Measurements from ENCODE around the gene CCDC172. TPM values are rescaled to one million over a fixed set of nuclear protein-coding genes. Genes with fewer than 3 reads are reported as not detected.

CCDC172 gene
- total RNA-seq, 1 experiment from 2014 or later: not detected

DNA sequence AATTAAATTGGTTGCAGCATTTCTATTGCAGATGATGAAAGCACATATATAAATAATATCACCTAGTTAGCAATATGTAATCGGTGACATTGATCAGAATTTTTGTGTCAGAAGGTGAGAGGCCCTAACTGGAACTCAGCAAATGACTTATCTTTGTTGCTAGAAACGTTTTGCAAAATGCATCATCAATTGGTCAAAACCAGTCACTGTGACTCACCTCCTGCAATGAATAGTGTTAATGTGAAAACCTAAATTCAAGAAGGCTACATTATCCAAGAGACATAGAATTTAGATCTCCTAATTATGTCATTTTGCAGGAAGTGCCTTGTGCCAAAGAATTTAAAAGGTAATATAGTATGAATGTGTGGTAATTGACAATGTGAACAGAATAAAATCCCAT lies 93.6 kb downstream of the CCDC172 start:
- no peak for DNase-seq (ENCODE audit: low spot score)
- in situ Hi-C loops (cut with HindIII; ENCODE audit: low sequenced_read_pairs): no loop called here

DNA sequence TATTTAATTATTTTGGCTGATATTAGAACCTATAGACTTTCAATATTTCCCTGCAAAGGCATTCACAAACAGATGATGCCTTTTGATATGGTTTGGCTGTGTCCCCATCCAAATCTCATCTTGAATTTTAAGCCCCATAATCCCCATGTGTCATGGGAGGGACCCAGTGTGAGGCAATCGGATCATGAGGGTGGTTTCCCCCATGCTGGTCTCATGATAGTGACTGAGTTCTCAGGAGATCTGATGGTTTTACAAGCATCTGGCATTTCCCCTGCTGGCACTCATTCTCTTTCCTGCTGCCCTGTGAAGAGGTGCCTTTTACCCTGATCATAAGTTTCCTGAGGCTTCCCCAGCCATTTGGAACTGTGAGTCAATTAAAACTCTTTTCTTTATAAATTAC lies 94.1 kb downstream of the CCDC172 start:
- no peak for DNase-seq (ENCODE audit: low spot score)
- in situ Hi-C loops (cut with HindIII; ENCODE audit: low sequenced_read_pairs): no loop called here

- in situ Hi-C loops (cut with HindIII; ENCODE audit: low sequenced_read_pairs): no loop called here
- DNase-seq (ENCODE audit: low spot score): no peak
Observed at GRCh38 chr10:116421815-116422214, 97.6 kb downstream of the CCDC172 start.

- DNase-seq (ENCODE audit: low spot score): no peak
- in situ Hi-C loops (cut with HindIII; ENCODE audit: low sequenced_read_pairs): no loop called here
Observed at GRCh38 chr10:116427671-116428070, 103.4 kb downstream of the CCDC172 start, which contains the start of gene PNLIPRP3. Gene PNLIPRP3, plus strand, starts transcription at chr10:116427847. Its CDS starts 166 bp downstream, at chr10:116428013.

DNA sequence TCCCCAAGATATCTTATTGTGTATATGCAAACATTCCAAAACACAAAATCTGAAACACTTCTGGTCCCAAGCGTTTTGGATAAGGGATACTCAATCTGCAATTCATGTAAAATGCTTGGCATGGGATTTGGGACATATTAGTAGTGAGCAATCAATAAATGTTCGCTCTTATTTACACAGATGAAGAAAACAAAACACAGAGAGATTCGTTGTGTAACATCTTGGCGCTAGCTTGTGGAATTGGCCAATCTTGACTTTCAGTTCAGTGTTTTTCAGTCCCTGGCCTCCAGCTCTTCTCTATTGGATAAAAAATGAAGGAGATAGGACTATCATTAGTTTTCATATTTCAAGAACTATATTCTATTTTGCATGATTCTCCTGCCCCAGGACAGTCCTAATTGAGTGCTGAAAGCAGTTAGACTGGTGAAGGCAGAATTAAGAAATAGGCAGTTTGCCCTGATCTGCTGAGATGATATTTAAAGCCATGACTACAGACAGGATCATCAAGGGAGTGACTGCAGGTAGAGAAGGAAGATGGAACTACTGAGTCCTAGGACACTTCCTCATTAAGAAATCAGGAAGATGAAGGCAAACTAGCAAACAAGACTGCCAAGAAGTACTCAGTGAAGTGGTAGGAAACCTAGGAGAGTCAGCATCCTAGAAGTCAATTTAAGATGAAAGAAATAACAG lies 105.2 kb downstream of the CCDC172 start:
- in situ Hi-C loops (cut with HindIII; ENCODE audit: low sequenced_read_pairs): no loop called here
- DNase-seq (ENCODE audit: low spot score): no peak

Other genes starting within 250 kb of the CCDC172 start
- 0.37 and 1.1 TPM in 2 replicates for gene GFRA1, start 51.2 kb upstream of the CCDC172 start, total RNA-seq (2014; rRNA removed; shearing (Covaris generic))
- not detected in 2 replicates for gene PNLIPRP3, start 103.4 kb downstream of the CCDC172 start, total RNA-seq (2014; rRNA removed; shearing (Covaris generic))
- not detected in 2 replicates for gene PNLIP, start 221.5 kb downstream of the CCDC172 start, total RNA-seq (2014; rRNA removed; shearing (Covaris generic))

All from G401 (cell line).